Stimulated activated naive CD8-positive, alpha-beta T cell treated with anti-CD3 and anti-CD28 coated beads, Interleukin-15, amount 100 ng/mL, for 72 hours (primary cell): ENCODE results near the gene ADGRG3.

Experiments used
- ATAC-seq: fragments of 150-1000 bp; cut with Tn5 transposase; 2 replicates; pipeline ENCODE4 v1.10.0; 2021; ENCODE audit warnings: mild to moderate bottlenecking, moderate library complexity
- DNase-seq, 2 donors: peaks; one replicate each; pipeline ENCODE4 v3.0.0; 2021 to 2022
- H3K27ac Mint-ChIP-seq, 2 donors: one replicate each; pipeline ENCODE4 v1.8.0; 2022; ENCODE audit warnings: mild to moderate bottlenecking in 2 of 2, mixed read lengths in 2 of 2, moderate library complexity in 2 of 2
- H3K27me3 Mint-ChIP-seq: one replicate; pipeline ENCODE4 v1.8.0; 2022; ENCODE audit warnings: mixed read lengths
- H3K4me1 Mint-ChIP-seq: one replicate; pipeline ENCODE4 v1.8.0; 2022; ENCODE audit warnings: mild to moderate bottlenecking, mixed read lengths
- H3K4me3 Mint-ChIP-seq, 2 donors: one replicate each; pipeline ENCODE4 v1.8.0; 2022; ENCODE audit warnings: mild to moderate bottlenecking in 2 of 2, mixed read lengths in 2 of 2, moderate library complexity in 1 of 2
- H3K9me3 Mint-ChIP-seq, 2 donors: one replicate each; pipeline ENCODE4 v1.8.0; 2022; ENCODE audit warnings: mixed read lengths in 2 of 2

Gene ADGRG3

GRCh38 chr16:57688987-57689761 is 21.1 kb downstream of the ADGRG3 start:
- DNase-seq (no peak), ATAC-seq (peak; percentile 9)
- Mint-ChIP-seq H3K9me3 (no peaks in the 10 kb centered on the region), H3K27me3 (no peaks in the 10 kb centered on the region), H3K4me3 (peak overlapping the region; percentile 80 to 84), H3K4me1 (peaks cover 33% of the 10 kb centered on the region), H3K27ac (peak overlapping the region; percentile 93 to 95)

- no peaks in the 10 kb centered on the region for H3K27me3 Mint-ChIP-seq
- ATAC-seq (peak; percentile 84), DNase-seq (peak; percentile 47 to 77)
- peak overlapping the region; percentile 80 to 84 for H3K4me3 Mint-ChIP-seq
- H3K27ac Mint-ChIP-seq, result peak overlapping the region; percentile 93 to 95
- peaks cover 38% of the 10 kb centered on the region for H3K4me1 Mint-ChIP-seq
- no peaks in the 10 kb centered on the region for H3K9me3 Mint-ChIP-seq
These were observed 21.9 kb downstream of the ADGRG3 start for GRCh38 chr16:57689762-57690558.

- H3K4me1 Mint-ChIP-seq, result peaks cover 43% of the 10 kb centered on the region
- DNase-seq (no peak), ATAC-seq (no peak)
- H3K27ac Mint-ChIP-seq, result peak overlapping the region; percentile 93 to 95
- H3K27me3 Mint-ChIP-seq, result no peaks in the 10 kb centered on the region
- no peaks in the 10 kb centered on the region for H3K9me3 Mint-ChIP-seq
- peak overlapping the region; percentile 80 to 84 for H3K4me3 Mint-ChIP-seq
These were observed 22.8 kb downstream of the ADGRG3 start for GRCh38 chr16:57690782-57691471.

DNA sequence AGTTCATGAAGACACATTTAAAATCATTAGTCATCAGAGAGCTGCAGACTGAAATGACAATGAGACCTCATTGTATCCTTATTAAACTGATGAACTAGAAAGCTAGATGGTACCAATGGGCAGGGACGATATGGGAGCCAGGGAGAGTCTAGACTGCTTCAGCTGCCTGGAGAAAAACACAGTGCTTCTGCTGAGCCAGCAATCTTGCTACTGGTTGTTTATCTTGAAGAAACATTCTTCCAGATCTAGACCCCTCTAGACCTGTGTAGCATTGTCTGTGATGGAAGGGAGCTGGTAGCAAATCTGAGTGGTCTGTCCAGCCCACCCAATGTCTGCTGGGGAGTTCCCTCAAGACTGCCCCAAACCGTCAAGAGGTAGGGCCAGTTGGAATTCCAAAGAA is 24.5 kb downstream of the ADGRG3 start:
- Mint-ChIP-seq H3K4me3 (no peak overlapping the region), H3K4me1 (peaks cover 43% of the 10 kb centered on the region), H3K27ac (peak overlapping the region in 1 of 2 donors; percentile 32), H3K27me3 (no peaks in the 10 kb centered on the region), H3K9me3 (no peaks in the 10 kb centered on the region)
- DNase-seq, result no peak
- ATAC-seq, result no peak

DNA sequence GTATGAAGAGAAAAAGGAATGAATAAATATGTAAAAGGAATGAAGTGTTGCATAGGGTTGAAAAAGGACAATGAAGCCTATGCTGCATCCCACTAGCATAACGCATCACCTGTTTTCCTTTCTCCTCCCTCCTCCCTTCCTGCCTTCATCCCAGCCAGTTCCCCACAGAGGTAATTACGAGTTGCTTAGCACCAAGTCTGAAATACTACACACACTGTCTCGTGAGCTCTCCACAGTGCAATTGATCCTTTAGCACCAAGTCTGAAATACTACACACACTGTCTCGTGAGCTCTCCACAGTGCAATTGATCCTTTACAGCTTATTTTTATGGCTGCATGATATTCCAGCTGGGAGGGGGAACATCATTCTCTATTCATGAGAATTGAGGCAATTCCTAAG is 25.4 kb downstream of the ADGRG3 start:
- no peaks in the 10 kb centered on the region for H3K27me3 Mint-ChIP-seq
- no peak overlapping the region for H3K4me3 Mint-ChIP-seq

GRCh38 chr16:57694231-57694724 is 26.2 kb downstream of the ADGRG3 start:
- Mint-ChIP-seq H3K4me3 (no peak overlapping the region), H3K9me3 (no peaks in the 10 kb centered on the region), H3K27me3 (no peaks in the 10 kb centered on the region), H3K27ac (no peak overlapping the region), H3K4me1 (peaks cover 29% of the 10 kb centered on the region)
- DNase-seq, result no peak
- ATAC-seq, result no peak

More for the DNA sequence above, 25.4 kb downstream of the ADGRG3 start:
- DNase-seq (no peak), ATAC-seq (no peak)
- Mint-ChIP-seq H3K4me1 (peaks cover 36% of the 10 kb centered on the region), H3K9me3 (no peaks in the 10 kb centered on the region), H3K27ac (no peak overlapping the region)

DNA sequence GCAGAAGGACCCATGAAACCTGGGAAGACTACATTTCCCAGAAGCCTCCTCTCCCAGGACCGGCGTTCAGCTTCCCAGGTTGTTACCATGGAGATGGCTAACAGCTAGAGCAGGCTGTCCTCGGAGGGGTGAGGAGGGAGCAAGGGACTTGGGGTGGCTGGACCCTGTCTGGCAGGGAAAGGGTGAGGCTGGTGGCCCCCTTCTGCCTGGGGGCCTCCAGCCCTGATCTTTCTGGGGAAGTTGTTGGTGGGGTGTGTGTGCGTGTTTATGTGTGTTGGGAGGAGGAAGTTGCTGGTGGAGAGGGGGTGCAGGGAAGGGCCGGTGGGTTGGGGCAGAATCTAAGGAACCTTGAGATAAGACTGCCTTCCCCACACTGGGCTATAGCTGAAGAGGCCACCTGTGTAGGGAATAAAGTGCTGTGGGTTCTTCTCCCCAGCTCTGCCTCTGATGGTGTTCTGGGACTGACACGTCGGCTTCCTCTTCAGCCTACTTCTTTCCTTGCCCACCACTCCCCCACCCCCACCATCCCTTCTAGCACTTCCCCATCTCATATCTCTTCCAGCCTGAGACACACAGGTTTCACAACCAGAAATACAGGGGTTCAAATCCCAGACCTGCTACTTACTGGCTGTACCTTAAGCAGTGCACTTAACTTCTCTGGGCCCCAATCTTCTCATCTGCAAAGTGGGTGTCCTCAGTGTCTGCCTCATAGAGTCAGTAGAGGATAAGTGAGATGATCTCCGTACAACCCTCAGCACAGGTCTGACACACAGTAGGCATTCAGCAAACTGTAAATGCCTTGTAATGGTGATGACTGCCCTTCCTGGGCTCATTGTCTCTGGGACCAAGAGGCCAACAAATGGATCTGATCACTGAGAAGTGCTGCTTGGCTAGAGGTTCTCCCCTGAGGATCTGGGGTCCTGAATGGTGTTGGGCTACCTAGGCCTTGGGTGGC is 26.9 kb downstream of the ADGRG3 start, which contains the start of gene DRC7:
DRC7 (plus strand) TSS at position 82 of the 955 bp plus-strand sequence. CDS start 3,144 bp downstream, outside the sequence.
- Mint-ChIP-seq H3K27me3 (no peaks in the 10 kb centered on the region), H3K4me1 (peaks cover 22% of the 10 kb centered on the region), H3K27ac (peak within 1 kb of the TSS in 1 of 2 donors; percentile 86), H3K4me3 (peak within 1 kb of the TSS; percentile 56 to 74), H3K9me3 (no peaks in the 10 kb centered on the region)
- ATAC-seq, result peak; percentile 52
- DNase-seq, result peak in 1 of 2 donors; percentile 37

DNA sequence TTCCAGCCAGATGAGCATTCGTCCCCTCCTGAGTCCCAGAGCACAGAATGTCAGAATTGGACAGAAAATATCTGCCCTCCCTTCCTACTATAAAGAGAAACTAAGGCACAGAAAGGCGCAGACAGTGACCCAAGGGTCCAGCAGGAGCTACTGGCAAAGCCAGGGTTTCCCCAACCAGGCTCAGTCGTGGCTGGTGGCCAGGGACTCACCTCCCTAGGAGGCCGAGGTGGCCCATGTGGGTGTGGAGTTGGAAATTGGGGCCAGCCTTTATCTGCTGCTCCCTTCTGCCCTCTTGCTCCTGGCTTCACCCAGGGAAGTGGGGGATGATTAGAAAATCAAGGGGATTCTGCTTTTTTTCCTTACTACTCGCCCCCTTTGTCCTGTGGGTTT is 27.6 kb downstream of the ADGRG3 start:
- H3K4me1 Mint-ChIP-seq, result peaks cover 15% of the 10 kb centered on the region
- H3K27me3 Mint-ChIP-seq, result no peaks in the 10 kb centered on the region
- H3K27ac Mint-ChIP-seq, result peak overlapping the region in 1 of 2 donors; percentile 86
- no peaks in the 10 kb centered on the region for H3K9me3 Mint-ChIP-seq
- ATAC-seq (no peak), DNase-seq (no peak)
- H3K4me3 Mint-ChIP-seq, result no peak overlapping the region

DNA sequence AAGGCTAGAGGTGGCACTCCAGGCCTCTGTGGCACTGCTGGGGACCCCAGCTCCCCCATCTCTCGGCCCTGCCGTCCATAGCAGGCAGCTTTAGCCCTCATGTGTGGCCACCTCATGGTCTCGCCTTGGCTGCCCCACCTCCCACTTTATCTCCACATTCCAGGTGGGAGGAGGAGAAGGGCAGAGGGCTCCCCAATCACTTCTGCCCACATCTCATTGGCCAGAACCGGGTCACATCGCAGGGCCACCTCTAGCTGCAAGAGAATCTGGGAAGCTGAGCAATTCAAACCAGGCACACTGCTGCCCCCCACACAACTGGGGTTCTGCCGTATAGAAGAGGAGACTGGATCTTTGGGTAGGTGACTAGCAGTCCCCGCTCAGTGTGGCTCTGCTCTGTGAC is 28.1 kb downstream of the ADGRG3 start:
- DNase-seq (no peak), ATAC-seq (no peak)
- H3K9me3 Mint-ChIP-seq, result no peaks in the 10 kb centered on the region
- H3K4me3 Mint-ChIP-seq, result no peak overlapping the region
- H3K27me3 Mint-ChIP-seq, result no peaks in the 10 kb centered on the region
- H3K4me1 Mint-ChIP-seq, result peaks cover 10% of the 10 kb centered on the region
- no peak overlapping the region for H3K27ac Mint-ChIP-seq

GRCh38 chr16:57697896-57698537 is 29.9 kb downstream of the ADGRG3 start:
- H3K27me3 Mint-ChIP-seq, result no peaks in the 10 kb centered on the region
- no peak overlapping the region for H3K27ac Mint-ChIP-seq
- no peak for DNase-seq
- peaks cover 10% of the 10 kb centered on the region for H3K4me1 Mint-ChIP-seq
- ATAC-seq, result no peak
- no peaks in the 10 kb centered on the region for H3K9me3 Mint-ChIP-seq
- H3K4me3 Mint-ChIP-seq, result no peak overlapping the region

DNA sequence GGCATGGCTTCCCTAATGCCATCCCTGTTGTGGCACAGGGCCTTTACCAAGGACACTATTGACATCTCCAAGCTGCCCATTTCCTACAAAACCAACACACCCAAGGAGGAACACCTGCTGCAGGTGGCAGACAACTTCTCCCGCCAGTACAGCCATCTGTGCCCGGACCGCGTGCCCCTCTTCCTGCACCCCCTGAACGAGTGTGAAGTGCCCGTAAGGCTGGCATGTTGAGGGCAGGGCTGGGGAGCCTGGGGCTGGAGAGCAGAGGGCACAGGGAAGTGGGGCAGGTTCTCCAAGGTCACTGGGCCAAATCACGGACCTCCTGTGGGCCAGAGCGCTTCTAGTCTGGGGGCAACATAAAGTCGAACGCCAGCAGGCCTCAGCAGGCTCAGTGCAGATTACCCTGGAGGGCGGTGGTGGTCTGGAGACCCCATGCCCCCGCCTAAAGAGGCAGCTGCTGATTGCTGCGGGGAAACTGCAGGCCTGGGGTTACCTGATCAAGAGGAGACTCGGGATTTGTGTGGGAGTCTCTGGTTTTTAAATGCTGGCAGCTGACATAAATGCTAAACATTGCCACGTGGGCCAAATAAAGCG is 30.8 kb downstream of the ADGRG3 start:
- DNase-seq, result no peak
- no peak overlapping the region for H3K27ac Mint-ChIP-seq
- H3K4me3 Mint-ChIP-seq, result no peak overlapping the region
- peaks cover 10% of the 10 kb centered on the region for H3K4me1 Mint-ChIP-seq
- no peaks in the 10 kb centered on the region for H3K27me3 Mint-ChIP-seq
- H3K9me3 Mint-ChIP-seq, result no peaks in the 10 kb centered on the region
- no peak for ATAC-seq

DNA sequence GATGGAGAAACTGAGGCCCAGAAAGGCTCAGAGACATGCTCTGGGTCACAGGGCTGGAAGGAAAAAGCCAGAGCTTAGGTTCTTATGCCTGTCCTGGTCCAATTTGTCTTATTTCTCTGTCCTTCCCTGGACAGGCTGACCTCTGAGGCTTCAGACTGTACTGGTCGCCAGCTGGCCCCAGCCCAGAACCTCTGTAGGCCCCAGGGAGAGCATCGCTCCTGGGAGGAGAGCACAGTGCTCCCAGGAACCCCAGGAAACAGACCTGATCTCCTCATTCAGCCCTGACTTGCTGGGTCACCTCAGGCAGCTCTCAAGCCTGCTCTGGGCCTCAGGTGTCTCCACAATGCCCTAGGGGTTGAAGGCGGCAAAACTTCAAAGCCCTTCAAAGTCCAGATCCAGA is 31.4 kb downstream of the ADGRG3 start:
- H3K4me1 Mint-ChIP-seq, result peaks cover 10% of the 10 kb centered on the region
- no peaks in the 10 kb centered on the region for H3K9me3 Mint-ChIP-seq
- H3K4me3 Mint-ChIP-seq, result no peak overlapping the region
- DNase-seq (no peak), ATAC-seq (no peak)
- H3K27ac Mint-ChIP-seq, result no peak overlapping the region
- no peaks in the 10 kb centered on the region for H3K27me3 Mint-ChIP-seq

DNA sequence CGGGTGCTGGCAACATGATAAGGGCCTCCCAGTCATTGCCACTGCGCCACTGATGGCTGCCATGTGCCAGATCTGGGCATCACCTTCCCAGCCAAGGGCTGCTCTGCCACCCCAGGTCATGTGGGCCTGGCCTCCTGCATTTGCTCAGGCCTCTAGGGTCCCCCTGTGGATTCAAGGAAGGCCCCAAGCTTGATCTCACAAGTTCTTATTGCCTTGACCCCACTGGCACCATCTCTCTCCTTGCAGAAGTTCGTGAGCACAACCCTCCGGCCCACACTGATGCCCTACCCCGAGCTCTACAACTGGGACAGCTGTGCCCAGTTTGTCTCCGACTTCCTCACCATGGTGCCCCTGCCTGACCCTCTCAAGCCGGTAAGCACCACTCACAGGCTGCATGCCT is 31.8 kb downstream of the ADGRG3 start:
- peak overlapping the region in 1 of 2 donors; percentile 51 for H3K27ac Mint-ChIP-seq
- no peaks in the 10 kb centered on the region for H3K9me3 Mint-ChIP-seq
- no peak for DNase-seq
- H3K27me3 Mint-ChIP-seq, result no peaks in the 10 kb centered on the region
- H3K4me1 Mint-ChIP-seq, result peaks cover 5% of the 10 kb centered on the region
- no peak for ATAC-seq
- no peak overlapping the region for H3K4me3 Mint-ChIP-seq
